ENCODE results near the gene DSG1. TPM values are rescaled to one million over a fixed set of nuclear protein-coding genes. Genes with fewer than 3 reads are reported as not detected.

The DSG1 gene
- total RNA-seq, 1 experiment from 2014 or later = 0.02 TPM

Small RNAs within 50 kb of the gene (small RNA-seq; reads per million reads assigned to genes)
- 0 reads per million in 2 experiments for gene RF00019
- gene RNU6-167P = 0 reads per million in 2 experiments

Other genes with a start within 250 kb of the DSG1 start
- 13.3 and 15.1 TPM in 2 replicates for gene DSC2, start 215.7 kb upstream of the DSG1 start, total RNA-seq (2014; rRNA removed; shearing (Covaris generic))
- gene DSC1, start 155.3 kb upstream of the DSG1 start, total RNA-seq (2014; rRNA removed; shearing (Covaris generic)) = 0.10 and 0.14 TPM in 2 replicates
- not detected in 2 replicates for gene DSG4, start 58.6 kb downstream of the DSG1 start, total RNA-seq (2014; rRNA removed; shearing (Covaris generic))
- not detected in 2 replicates for gene DSG3, start 129.6 kb downstream of the DSG1 start, total RNA-seq (2014; rRNA removed; shearing (Covaris generic))
- 33.9 and 39.1 TPM in 2 replicates for gene DSG2, start 180.0 kb downstream of the DSG1 start, total RNA-seq (2014; rRNA removed; shearing (Covaris generic))

Data from NCI-H460 (cell line).